Inferior parietal cortex (tissue), 1 donor: ENCODE results near the gene LHFPL3.
"Not testable (repeated sequence)": the region's sequence is repeated elsewhere in the genome, so short reads cannot be mapped to it uniquely, and the experiment has no call there.

Experiments used
- DNase-seq: peaks from one replicate; pipeline ENCODE4 v3.0.0-alpha.2; 2016; ENCODE audit errors: extremely low spot score

The LHFPL3 gene

GRCh38 chr7:104328296-104328969 is at the start of gene LHFPL3:
Gene LHFPL3 (plus strand): TSS chr7:104328603.
- DNase-seq, result no peak

- not testable (repeated sequence) for DNase-seq
Measured at GRCh38 chr7:104281685-104282084, 46.7 kb upstream of the LHFPL3 start.

GRCh38 chr7:104286839-104287238 is 41.6 kb upstream of the LHFPL3 start:
- DNase-seq, result no peak

GRCh38 chr7:104288137-104288536 is 40.3 kb upstream of the LHFPL3 start:
- DNase-seq, result no peak

GRCh38 chr7:104294291-104294690 is 34.1 kb upstream of the LHFPL3 start:
- no peak for DNase-seq

- no peak for DNase-seq
Measured at GRCh38 chr7:104296266-104296665, 32.1 kb upstream of the LHFPL3 start.

- DNase-seq, result no peak
Measured at GRCh38 chr7:104296900-104297299, 31.5 kb upstream of the LHFPL3 start.

- DNase-seq, result no peak
Measured at GRCh38 chr7:104299323-104299722, 29.1 kb upstream of the LHFPL3 start.

GRCh38 chr7:104299777-104300176 is 28.6 kb upstream of the LHFPL3 start:
- DNase-seq, result no peak

- DNase-seq, result no peak
Measured at GRCh38 chr7:104306793-104307192, 21.6 kb upstream of the LHFPL3 start.

- no peak for DNase-seq
Measured at GRCh38 chr7:104317948-104318629, 10.3 kb upstream of the LHFPL3 start.

GRCh38 chr7:104327534-104327933 is 869 bp upstream of the LHFPL3 start:
- DNase-seq, result no peak

- no peak for DNase-seq
Measured at GRCh38 chr7:104327938-104328295, 486 bp upstream of the LHFPL3 start.

GRCh38 chr7:104328970-104329825 is 795 bp downstream of the LHFPL3 start:
- no peak for DNase-seq

GRCh38 chr7:104341546-104341945 is 13.1 kb downstream of the LHFPL3 start:
- no peak for DNase-seq

- DNase-seq, result no peak
Measured at GRCh38 chr7:104352736-104353135, 24.3 kb downstream of the LHFPL3 start.

GRCh38 chr7:104357166-104357565 is 28.8 kb downstream of the LHFPL3 start:
- no peak for DNase-seq

- DNase-seq, result no peak
Measured at GRCh38 chr7:104358446-104359132, 30.2 kb downstream of the LHFPL3 start.

- no peak for DNase-seq
Measured at GRCh38 chr7:104362756-104363155, 34.4 kb downstream of the LHFPL3 start.

GRCh38 chr7:104363355-104363754 is 35.0 kb downstream of the LHFPL3 start:
- DNase-seq, result no peak

GRCh38 chr7:104366390-104366789 is 38.0 kb downstream of the LHFPL3 start:
- no peak for DNase-seq

- DNase-seq, result no peak
Measured at GRCh38 chr7:104367926-104368325, 39.5 kb downstream of the LHFPL3 start.
